ENCODE measurements around the gene FGF14.

Gene FGF14

DNA sequence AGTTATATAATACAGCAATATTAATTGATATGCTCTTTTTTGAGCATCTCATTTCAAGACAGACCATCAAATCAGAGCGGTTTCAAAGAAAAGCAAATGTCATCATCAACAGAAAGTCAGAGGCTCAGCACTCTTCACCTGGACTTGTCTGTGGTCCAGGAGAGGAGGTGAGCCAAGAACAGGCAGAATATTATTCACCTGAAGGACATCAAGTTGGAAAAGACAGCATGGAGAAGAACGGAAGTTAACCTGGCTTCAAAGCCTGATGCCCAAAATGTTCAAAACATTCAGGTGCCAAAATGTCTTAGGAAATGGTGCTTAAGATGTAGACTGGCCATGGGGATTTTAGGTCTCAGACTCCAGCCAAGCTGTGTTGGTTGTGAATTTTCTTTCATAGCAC, 40.7 kb downstream of the FGF14 start:
- no peak for DNase-seq

DNA sequence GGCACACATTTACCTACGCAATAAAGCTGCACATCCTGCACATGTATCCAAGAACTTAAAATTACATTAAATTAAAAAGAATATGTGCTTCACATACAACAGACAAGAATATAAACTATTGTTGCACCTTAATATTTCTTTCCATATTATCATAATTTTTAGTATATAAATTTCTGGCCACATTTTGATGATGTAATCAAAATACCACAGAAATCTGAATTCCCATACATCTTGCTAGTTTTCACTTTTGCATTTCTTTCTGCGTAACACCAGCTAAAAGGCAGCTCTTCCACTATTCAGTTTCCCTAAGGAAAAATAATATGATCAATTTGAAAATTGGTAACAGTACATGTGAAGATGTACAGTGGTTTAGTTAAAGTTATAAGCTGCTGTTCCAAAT, 42.6 kb downstream of the FGF14 start:
- no peak for DNase-seq

DNA sequence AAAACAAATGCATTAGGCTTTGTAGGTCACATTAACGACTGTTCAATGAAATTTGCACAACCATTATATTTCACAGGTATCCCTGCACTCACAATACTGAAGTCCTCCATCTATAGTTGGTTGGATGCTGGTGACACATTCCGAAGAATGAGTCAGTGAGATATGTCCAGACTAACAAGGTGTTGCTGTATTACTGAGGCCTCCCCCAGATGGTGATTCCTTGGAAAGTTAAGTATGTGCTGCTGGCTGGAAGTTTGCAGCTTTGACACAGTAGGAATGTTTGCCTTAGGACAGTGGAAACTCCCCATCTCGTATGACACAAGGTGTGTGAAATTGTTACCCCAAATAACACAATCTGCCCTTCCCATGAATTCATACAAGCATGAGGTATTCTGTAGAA, 46.6 kb downstream of the FGF14 start:
- no peak for DNase-seq

DNA sequence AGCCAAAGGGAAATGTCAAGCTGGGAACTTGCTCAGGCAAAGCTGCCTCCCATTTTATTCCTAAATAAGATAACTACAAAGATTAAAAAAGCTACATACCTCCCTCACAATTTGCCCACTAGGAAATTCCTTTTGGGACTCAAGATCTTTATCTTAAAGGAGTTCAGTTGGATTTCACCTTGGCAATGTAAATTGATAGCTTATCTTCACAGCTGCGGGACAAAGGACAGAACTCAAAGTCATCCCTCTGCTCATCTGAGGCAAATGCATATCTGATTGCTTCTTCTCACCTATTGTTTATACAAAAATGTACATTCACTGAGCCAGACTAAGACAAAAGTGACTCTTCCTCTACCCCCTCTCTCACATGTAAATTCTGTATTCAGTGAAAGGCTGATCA, 47.8 kb downstream of the FGF14 start:
- no peak for DNase-seq

DNA sequence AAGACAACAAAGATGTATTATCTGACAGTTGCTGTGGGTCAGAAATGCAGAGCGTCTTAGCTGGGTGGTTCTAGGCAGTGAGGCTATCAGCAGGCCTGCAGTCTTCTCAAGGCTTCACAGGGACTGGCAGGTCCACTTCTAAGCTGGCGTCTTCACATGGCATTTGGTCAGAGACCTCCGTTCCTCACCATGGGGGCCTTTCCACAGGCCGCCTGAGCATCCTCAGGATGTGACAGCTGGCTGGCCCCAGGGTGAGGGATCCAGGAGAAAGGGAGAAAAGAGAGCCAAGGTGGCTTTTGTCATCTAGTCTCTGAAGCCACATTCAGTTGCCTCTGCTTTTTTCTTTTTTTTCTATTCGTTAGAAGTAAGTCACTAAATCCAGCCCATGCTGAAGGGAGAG, 50.3 kb downstream of the FGF14 start:
- no peak for DNase-seq

DNA sequence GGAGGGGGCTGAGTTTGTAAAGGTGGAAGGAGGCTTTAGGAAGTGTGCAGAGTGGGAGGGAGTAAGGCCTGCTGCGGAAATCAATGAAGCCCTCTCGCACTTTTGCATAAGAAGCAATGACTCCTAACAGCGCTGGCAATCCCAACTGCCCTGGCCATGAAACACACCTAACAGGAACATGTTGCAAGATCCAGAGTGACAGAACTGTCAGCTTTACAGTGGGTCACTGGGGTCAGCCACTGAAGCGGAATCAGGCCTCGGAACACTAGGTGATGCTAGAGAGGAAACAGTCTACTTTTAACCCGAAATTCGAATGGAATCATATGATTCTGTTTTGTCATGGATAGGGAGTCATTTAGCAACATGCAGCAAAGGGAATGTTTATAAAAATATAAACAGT, 54.4 kb downstream of the FGF14 start:
- DNase-seq = no peak

DNA sequence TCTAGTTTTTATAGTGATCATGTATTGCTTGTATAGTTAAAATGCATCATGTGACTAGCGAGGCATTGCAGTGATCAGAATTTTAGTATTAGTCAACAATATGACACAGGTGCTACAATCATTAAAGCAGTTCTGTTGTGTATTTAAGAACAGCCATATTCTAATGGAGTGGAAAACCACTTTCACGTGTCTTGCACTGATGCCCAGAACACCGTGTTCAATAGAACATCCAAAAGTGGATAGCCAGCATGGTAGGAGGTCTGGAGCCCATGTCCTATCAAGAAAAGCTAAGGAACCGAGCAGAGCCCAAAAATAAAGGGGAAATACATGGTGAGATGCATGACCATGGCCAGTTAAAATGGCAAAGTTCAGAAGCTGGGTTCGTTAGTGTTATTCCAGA, 55.1 kb downstream of the FGF14 start:
- DNase-seq = no peak

DNA sequence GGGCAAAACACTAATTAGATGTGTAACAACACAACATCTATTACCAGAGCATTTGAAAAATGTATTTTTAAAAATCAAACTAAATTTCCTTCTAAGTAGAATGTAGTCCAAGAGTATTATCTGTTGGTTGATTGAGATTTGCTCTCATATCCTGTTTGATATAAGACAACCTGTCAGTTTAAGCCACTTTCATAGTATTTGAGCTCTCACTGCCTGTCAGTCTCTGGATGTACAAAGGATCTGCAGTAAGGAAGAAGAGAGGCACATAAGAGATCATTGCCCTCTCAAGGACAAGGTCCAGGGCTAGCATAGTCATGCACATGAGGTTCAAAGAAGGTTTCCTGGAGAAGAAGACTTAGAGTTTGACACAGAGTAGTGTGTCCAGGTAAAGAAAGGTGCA, 57.4 kb downstream of the FGF14 start:
- DNase-seq = no peak

DNA sequence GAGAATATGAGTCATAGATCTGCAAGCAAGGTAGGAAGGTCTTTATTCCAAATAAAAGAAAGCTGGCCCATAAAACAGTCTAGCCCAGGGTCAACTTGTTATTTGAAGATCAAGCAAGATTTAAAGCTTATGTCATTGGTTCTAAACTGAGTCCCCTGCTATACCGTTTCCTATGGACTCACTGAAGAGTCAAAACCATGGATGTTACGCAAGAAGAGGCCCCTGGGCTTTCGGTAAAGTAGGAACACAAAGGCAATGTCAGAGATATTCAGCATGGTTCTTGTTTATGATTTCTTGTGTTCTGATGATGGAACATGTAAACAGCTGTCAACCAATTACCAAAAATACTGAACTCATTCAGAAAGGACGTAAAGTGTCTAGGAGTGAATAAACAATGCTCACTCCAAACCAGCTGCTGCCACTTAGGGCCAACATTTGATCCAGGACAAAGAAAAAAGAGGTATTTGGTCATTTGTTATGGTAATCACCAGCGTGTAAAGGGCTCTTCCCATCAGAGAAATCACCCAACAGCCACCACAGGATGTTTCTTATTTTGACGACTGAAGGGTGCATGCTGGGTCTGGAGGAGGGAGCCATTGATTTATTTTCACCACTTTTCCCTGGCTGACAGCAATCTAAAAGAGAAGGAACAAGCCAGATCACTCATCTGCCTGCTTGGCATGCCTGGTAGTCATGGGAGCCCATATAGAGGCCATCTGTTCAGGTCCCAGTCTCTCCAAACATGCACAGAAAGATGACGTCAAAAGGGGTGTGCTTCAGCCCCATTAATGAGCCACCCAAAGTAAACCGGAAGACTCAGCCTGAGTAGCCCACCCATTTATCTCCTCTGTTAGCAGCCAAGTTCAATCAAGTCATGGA, 68.3 kb downstream of the FGF14 start:
- DNase-seq = no peak

DNA sequence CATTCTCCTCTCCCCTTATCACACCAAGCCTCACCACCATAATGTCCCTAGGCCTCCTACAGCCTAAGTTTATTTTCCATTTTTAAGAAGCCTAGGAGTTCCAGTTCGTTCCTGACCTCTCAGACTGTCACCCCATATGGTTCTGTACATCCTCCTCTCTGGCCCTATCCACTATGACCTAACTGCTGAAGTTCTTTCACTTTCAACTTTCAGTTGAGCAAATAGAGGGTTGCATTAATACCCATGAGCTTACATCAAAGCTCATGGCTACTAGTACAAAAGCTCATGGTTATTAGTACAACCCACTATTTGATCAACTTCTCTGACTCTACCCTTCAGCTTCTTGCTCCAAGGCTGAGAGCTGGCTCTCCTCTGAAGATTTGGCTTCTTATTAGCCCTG, 72.9 kb downstream of the FGF14 start:
- no peak for DNase-seq

DNA sequence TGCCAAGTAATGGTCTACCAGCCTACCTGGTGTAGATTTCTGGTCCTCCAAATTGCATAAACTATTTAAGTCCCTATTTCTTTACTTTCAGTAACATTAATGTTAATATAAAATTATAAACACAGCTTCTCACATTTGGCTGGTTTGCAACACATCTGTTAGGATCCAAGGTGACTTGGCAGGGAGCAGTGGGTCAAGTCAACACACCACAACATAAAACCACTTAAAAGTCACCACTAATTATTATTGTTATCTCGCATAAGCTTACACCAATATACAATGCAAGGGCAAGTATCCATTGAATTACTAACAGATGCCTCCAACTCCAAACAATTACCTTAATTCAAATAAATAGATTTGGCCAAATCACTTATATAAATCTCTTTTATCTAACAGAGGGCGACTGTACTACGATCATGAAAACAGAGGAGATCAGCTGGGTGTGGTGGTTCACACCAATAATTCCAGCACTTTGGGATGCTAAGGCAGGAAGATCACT, 74.7 kb downstream of the FGF14 start:
- DNase-seq = no peak

DNA sequence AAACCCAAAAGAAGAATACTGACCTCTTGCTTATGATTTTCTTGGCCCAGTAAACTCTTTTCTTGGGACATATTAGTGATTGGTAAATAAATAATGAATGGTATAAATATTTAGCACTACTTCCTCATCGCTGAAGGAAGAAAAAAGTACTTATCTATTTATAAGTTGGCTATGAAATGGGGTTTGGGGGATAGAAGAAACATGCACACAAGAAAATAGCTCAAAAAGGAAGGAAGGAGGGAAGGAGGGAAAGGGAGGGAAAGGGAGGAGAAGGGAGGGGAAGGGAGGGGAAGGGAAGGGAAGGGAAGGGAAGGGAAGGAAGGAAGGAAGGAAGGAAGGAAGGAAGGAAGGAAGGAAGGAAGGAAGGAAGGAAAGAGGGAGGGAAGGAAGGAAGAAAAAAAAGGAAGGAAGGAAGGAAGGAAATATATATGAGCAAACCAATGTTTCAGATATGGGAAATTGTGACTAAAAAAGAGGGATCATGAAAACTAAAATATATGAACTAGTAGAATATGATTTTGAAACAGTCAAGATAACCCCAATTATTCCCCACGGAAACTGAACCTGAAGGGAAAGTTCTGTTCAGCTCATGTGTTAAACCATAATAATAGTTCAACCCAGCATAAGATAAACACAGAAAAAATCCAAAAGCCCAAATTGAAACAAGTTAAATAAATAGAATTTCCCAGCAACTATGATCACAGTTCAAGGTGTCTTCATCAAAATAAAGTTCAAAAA, 75.3 kb downstream of the FGF14 start:
- no peak for DNase-seq

DNA sequence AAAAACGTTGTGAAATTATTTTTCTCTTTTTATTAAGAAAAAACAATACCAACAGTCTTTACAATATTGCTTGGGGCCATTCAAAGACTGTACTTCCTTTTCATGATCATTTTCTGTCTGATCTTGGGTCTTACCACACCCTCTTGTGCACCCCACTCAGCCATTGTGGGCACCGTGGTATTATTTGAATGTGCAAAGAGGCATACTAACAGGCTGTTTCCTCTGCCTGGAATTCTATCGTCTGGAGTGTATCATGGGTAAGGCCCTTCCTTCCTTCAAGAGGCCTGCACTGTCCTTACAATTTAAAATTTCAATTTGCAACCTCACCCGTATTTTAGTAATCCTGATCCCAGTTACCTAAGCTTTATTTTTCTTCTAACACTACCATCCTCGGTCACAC, 76.5 kb downstream of the FGF14 start:
- DNase-seq = no peak

DNA sequence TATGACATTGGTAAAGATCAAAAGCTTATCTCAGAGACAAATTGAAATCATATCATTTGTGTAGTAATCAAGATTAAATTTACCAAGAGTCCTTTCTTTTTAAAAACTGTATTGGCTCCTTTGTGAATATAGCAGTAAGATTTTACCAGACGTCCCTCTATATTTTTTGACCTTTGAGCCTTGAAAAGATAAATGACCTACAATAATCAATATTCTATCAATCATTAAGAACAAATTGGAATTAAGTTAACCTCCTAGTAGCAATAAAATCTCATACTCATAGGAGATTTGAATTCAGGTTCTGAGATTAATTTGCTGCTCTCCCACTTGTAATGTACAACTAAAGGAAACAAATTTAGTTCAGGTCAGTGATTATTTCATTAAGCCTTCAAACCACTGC, 78.3 kb downstream of the FGF14 start:
- no peak for DNase-seq

DNA sequence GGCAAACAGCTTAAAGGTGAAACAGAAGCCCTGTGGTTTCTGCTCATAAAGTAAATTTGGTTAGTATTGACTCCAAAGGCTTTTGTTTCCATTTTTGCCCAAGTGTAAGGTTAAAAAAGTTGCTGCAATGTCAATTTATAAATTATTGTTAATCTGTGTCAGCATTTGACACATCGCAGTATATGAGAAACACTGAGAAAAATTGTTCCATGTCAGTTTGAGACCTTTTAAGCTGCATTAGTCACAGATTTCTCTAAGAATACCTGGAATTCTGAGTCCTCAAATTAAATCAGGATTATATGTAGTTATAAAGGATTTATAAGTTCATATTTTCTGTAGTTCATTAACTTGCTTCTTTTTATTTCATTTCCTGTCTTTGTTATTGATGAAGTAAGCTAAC, 78.8 kb downstream of the FGF14 start:
- no peak for DNase-seq

DNA sequence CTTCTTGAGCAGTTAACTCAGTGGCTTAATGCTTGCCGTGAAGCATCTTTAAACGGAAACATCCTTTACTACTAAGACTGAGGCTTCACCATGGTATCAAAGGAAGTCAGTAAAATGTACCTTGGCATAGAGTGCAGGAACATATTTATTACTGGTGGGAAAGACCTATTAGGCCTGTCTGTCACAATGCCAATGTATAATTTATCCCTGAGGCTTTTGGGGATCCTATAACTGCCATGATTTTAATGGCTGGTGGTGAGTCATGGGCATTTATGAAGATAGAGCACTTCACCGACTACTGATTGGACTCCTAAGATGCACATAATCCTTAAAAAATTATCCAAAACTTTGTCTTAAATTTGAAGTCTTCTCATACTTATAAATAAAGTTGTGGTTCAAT, 79.6 kb downstream of the FGF14 start:
- no peak for DNase-seq

DNA sequence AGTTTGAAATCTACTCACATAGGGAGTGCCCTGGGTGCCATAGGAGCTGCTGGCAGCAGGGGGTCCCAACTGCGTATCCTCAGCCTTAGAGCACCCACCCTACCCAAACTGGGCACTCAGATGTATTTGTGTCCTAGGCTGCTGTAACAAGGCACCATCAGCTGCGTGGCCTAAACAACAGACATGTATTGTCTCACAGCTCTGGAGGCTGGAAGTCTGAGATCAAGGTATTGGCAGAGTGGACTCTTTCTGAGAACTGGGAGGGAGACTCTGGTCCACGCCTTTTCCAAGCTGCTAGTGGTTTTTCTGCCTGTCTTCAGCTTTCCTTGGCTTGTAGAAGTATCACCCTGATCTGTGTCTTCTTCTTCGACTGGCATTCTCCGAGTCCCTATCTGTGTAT, 83.6 kb downstream of the FGF14 start:
- no peak for DNase-seq

DNA sequence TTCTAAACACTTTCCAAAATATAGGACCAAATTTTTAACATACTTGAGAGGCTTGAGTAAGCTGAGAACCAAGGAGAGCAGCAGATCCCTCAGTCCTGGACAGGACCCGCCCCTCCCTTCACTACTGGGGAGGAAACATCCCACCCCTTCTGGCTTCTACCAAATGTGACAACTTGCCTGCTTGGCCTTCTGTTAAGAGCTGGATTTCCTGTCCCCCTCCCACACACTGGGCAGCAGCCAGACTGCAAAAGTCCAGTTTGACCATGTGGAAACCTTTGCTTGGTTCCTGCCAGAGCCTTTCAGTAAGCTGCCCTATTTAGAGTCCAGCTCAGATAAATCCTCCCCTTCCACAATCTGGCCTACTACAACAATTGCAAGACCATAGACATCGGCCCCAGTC, 84.3 kb downstream of the FGF14 start:
- no peak for DNase-seq

DNA sequence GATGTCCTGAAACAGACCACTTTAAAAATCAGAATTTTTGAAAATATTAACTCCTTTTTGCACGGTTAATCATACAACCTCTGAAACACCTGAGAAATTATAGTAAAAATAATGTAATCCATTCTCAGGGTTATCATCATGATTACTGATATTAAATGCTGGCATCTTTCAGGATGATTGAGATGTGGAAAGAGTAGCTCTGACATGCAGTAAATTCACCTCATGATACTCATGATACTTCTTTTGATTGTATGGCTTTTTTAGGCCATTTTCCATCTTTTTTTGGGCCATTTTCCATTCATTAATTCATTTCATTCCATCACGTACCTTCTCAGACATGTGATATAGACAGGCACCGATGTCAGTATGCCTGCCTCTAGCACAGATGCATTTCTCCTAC, 85.1 kb downstream of the FGF14 start:
- no peak for DNase-seq

DNA sequence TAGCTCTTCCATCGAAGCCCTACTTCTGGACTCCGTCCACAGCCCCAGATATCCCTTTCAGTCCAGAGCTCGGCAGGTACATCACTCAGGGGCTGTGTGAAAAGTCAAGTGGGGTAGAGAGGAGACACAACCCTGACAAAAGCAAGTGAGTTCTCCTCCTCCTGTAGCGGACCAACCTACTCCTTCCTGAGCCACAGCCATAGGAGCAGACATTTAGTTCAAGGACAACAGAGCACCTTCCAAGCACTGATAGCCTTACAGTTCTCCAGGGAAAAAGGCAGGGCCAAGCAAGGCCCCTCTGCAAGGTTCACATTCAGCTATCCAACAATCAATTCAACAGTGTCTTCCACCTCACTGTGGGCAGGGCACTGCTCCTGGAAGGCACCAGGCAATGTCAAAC, 89.0 kb downstream of the FGF14 start:
- no peak for DNase-seq

DNA sequence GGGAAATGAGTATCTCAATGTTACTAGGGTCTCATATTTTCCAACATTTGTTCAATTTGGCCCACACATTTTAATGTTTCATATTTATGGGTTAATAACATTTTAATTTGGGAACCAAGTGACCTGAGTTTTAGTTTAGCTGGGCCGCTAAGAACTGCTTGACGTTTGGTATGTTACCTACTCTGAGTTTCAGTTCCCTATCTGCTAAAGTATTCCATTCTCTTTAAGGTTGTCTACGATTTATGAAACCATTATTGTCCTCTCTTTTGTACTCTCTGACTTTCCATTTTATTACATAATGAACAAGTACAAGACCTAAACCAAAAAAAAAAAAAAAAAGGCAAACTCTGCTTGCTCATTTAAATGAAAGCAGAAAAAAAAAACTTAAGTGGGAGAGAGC, 89.9 kb downstream of the FGF14 start:
- DNase-seq = no peak

DNA sequence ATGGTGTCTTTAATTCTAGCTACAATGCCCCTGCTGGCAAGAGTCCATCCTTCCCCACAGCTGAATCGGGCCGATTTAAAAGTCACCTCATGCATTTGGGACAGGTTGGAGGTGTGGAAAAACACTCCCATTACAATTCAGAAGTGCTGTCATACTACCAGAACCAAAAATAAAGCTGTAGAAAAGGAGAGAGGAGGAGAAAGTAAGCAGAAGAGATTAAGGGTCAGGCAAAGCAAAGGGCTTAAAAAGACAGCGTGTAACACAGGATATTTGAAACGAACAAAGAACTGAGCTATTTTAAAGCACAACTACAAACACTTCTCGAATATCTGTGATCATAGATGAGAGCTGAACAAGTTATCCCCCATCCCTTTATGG, 90.4 kb downstream of the FGF14 start:
- no peak for DNase-seq

DNA sequence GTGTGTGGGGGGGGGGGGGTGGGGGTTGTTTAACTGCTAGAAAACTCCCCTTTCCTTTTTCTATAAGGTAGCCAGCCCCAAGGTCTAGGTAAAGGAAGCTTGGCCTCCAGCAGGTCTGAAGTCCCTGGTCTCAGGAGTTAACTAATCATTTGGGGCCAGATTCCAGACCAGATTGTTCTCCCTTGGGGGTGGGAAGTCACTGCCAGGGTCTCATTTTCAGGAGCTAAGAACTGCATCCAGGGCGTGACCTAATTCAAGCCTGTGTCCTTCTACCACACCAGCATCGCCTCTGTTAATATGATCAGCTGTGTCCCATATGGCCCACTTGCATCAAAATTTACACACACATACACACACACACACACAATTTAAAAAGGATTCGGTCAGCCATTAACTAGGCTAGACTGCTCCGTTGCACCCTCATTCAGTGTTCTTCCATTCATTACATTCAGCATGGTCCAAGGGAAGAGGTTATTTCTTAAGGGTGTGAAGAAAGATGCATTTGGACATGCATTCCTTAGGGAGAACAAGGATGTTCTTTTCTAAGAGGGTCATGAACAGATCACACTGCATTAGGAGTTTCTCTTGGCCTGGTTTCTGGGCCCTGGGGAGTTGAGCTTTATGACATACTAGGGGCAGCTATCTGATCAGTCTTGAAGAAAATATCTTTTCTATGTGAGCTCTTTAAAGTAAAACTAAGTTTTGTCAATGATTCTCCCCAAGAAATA, 91.0 kb downstream of the FGF14 start:
- DNase-seq = no peak

DNA sequence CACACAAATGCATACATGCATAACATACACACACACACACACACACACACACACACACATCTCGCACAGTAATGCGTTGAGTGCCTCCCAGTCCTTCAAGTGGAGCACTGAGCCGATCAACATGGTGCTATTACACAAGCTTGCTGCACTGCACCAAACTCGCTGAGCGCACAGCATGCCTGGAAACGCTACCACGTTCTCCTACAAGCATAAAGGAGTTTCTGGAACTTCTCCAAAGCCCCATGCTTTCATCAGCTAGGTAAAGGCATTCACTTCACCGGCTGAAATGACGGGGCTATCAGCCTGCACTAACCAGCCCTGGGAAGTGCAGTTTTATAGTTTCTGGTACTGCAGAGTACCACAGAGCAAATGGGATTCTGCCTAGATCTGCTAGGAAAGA, 92.7 kb downstream of the FGF14 start:
- DNase-seq = no peak

All from T1000 (cell line).